GM18873 (cell line): ENCODE data around the gene SLC2A4.

Experiments
- ATAC-seq: cut with Tn5 transposase; IDR thresholded peaks from one replicate; pipeline ENCODE4 v1.9.1; 2021; ENCODE audit warnings: mild to moderate bottlenecking, moderate library complexity, moderate number of reproducible peaks; ENCODE audit not compliant: unreplicated experiment, low FRiP score

Gene SLC2A4

DNA sequence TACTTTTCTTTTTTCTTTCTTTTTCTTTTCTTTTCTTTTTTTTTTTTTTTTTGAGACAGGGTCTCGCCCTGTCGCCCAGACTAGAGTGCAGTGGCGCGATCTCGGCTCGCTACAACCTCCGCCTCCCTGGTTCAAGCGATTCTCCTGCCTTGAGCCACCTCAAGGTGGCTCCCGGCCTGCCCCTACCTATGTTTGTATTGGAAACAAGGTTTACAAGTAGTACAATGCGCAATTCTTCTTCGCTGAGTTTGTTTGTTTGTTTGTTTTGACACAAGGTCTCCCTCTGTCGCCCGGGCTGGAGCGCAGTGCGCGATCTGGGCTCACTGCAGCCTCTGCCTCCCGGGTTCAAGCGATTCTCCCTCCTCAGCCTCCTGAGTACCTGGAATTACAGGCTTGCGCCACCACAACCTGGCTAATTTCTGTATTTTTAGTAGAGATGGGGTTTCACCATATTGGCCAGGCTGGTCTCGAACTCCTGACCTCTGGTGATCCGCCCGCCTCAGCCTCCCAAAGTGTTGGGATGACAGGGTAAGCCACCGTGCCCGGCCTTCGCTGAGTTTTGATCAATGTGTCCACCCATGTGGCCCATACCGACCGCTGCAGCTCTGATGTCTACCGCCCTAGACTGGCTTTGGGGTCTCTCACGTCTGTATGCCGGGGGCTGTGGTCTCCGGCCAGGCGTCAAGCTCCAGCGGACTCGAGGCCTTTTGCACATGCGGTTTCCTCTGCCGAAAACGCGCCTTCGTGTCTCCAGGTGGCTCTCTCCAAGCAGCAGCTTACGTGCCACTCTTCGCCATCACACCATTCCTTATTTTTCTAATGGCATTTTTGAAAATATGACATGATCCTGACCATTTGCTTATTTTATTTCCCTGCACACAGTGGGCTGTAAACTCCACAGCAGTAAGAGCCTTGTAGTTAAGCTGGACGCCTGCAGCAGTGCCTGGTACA lies 14.0 kb downstream of the SLC2A4 start:
- no peak for ATAC-seq

DNA sequence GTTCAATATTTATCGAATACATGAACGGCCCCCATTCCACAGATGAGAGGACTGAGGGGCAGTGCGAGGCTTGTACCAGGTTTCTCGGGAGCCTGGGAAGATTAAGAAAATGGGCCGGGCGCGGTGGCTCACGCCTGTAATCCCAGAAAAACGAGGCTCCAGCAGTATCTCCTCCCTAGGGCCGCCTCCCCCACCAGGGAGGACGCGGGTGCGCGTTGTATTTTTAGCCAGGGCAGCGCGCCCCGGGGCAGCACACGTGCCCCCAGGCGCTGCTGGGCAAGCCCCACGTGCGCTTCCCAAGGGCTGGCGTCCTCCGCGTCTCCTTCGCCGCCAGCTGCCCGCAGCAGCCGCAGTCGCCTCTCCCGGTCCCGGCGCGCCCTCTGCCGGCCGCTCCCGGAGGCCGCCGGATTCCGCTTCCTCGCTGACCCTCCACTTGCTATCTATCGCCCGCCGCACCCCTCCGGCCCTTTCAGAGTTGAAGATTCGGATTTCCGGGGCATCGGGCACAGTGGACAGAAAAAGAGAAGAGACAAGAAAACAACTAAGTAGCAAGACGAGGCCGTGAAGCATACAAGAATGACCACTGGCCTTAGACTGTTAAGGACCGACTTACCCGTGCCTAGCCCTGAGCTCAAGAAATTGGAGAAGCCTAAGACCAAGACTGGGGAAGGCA lies 14.8 kb downstream of the SLC2A4 start:
- no peak for ATAC-seq

DNA sequence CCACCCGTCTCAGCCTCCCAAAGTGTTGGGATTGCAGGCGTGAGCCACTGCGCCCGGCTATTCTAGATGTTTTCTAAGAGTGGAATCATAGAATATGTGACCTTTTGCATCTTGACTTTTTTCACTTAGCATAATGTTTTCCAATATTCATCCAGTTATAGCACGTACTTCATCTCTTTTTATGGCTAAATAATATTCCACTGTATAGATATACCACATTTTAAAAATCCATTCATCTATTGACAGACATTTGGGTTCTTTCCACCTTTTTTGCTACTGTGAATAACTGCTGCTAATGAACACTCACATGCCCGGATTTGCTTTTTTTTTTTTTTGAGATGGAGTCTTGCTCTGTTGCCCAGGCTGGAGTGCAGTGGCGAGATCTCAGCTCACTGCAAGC lies 22.7 kb downstream of the SLC2A4 start:
- no peak for ATAC-seq

DNA sequence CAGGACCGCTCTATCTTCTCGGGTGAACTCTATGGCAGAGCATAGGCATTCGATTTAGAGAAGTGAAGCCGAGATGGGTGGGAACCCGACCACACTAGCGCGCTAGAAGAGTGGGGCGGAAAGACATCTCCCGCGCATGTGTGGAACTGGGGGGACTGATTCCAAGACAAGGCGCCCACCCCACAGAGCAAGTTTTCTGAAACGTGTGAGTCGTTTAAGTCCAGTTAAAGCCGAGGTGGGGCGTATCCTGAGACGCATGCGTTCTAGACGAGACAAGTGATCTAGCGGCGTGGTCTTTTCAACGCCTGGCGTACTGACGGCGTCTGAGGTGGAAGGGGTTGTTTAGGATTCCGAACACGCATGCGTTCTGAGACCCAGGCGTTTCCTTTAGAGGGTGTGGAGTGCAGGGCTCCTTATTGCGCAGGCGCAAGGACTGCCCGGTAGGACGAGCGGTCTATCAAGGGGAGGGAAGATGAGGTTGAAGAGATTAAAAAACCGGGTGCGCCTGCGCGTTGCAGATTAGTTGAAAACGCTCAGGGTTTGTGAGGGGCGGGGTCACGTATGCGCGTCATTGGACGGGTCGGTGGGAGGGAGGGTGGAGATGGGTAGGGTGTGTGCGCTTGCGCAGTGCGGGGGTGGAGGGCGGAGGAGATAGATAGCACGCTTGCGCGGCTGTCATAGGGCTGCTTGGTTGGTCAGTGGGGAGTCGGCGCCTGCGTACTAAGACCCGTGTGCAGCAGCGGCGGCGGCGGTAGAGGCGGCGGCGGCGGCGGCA lies 25.6 kb downstream of the SLC2A4 start, which contains the start of gene EIF5A:
Gene EIF5A (plus strand): TSS at position 718 of the 775 bp plus-strand sequence. CDS start 2,008 bp downstream, outside the sequence.
- ATAC-seq, result peak; percentile 61

DNA sequence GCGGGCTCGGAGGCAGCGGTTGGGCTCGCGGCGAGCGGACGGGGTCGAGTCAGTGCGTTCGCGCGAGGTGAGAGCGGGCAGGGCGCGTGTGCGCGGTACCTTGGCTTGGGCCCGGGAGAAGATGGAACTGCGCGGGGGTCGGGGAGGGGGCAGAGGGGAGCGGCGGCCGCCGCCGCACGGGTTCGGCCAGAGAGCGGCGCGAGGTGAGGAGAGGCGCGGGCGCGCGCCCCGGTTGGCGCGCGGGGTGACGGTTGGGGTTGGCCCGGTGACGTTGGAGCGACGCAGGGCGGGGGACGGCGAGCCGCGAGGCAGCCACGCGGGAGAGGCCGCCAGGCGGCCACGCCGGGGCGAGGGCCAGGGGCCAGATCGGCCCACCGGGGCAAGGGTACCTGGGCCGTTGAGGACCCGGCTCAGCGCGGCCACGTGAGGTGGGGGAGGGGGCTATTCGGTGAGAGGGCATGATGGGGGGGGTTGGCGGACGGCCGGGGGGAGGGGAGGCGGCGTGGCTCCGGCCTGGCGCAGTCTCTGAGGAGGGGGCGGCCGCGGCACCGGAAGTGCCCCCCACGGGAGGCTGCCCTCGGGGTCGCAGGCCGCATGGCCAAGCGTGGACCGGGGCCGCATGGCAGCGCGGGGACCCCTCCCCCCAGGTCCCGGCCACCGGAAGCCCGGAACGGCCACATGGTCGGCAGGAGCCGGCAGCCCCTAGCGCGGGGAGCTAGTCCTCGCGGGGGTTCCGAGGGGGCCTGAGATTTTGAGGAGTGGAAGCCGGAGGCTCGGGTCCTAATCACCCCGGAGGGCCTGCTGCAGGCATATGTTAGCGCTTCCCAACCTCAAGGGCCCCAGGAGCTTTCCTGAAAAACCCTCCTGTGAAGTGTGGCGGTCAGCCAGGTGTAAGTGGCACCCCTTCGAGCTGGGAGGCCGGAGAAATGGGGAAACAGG lies 26.4 kb downstream of the SLC2A4 start:
- no peak for ATAC-seq

DNA sequence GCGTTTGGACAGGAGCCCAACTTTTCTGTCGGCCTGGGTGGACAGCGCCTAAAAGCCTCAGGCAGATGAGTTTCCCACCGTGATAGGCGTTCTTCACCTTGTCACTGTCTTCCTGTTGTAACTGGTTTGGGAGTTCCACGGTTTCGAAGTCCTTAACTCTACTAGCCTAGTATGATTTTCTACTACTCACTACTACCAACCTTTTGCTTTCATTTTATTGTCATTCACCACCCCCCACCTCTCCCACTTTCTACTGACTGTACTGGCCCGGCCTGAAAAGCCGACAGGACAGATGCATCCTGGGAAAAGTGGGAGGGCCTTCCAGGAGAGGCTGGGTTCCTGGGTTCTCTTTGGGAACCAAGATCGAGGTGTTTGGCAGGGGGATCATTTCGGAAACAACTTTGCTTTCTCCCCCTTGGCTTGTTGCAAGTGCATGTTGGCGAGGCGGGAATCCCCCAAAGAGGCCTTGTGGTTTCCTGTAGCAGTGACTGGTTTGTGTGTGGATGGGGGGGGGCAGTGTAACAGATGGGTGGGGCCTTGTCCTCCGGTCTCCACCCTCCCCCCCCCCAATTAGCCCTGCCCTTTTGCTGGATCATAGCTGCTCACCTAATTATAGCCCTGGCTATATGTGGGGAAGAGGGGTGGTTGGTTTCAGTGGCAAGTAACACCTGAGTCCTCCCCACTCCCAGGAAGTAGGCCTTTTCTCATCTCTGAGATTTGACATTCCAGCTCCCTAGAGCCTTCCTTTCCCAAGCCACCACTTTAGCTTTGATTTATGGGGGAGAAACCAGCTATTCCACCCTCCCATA lies 27.3 kb downstream of the SLC2A4 start:
- no peak for ATAC-seq

DNA sequence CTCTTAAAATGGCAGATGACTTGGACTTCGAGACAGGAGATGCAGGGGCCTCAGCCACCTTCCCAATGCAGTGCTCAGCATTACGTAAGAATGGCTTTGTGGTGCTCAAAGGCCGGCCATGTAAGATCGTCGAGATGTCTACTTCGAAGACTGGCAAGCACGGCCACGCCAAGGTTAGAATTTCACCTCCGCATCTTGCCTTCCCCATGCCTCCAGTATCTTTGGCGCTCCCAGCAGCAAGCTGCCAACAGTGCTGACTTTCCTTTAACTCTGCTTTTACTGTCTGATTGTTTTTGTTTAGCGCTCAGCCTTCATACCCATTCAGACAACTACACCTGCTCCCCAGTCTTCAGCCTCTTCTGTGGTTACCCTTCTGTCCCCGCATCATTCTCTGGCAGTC lies 28.1 kb downstream of the SLC2A4 start:
- ATAC-seq, result no peak

DNA sequence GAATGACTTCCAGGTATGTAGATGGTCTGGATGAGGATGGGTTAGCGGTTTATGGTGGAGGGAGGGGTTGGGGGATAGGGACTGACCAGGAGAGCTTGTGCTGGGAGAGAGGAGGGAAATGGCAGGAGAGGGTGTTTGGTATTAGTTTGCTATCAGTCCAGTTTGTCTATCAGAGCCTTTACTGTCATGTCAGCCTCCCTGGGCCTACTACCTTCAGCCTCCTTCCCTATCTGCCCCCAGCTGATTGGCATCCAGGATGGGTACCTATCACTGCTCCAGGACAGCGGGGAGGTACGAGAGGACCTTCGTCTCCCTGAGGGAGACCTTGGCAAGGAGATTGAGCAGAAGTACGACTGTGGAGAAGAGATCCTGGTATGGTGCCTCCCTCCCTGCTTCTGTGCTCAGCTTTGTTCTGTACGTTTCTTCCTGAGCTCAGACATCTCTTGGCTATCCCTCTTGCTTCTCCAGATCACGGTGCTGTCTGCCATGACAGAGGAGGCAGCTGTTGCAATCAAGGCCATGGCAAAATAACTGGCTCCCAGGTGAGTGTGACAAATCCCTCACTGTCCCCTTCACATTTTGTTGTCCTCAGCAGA lies 29.7 kb downstream of the SLC2A4 start:
- no peak for ATAC-seq

DNA sequence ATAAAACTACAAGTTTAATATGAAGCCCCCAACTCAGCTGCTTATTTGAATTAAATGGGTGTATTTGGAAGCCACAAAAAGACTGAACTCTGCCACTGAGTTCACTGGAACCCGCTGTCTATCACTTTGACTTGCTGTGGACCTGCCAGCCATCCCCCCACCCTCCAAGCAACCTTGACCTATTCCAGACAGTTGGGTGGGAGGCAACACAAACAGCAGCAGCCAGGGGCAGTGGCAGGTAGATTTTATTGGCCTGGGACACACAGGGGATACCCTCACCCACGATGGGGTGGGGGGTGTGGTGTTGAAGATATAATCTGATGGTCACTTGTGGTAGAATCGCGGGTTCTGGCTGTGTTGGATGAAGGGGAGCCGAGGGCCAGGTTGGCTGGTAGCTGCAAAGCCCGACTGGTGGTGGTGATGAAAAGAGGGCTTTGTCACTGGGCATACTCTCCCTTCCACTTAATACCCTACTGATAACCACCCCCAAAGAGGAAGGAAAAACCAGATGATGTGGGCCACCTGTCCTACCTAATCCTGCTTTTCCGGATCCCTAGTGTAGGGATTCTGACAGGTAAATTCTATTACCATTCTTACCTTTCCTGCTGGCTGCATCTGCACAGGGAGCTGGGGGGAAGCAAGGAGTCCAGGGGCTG lies 31.0 kb downstream of the SLC2A4 start:
- no peak for ATAC-seq

DNA sequence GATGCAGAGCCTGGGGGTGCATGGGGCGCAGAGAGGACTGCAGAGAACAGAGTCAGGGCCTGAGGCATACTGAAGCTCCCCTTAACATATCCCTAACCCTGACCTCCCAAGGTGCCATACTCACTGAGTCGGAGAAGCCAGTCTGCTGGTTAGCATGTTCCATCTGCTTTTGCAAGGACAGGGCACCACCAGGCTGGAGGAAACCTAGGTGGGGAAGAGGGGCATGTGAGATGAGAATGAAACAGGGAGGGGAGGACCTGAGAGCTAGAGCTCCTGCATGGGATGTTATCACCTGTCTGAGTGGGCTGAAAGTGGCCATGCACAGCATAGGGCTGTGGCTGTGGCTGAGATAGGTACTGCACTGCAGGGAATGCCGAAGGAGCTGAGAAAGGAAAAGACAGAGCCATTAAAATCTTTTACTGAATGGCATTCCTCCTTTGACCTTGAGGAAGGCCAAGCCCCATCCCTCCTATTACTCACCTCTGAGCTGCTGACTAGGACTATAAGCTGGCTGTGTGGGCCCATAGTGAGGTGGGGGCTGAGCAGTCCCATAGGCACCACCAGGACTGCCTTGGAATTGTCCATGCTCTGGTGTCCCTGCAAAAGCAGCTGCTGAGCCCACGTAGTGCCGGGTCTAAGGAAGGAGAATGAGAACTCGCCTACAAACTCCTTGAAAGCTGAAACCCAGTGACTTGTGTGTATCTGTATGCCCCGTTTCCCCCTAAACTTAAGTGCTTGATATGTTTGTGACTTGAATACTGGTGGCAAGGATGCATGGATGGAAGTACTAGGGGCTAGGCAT lies 31.8 kb downstream of the SLC2A4 start:
- no peak for ATAC-seq

DNA sequence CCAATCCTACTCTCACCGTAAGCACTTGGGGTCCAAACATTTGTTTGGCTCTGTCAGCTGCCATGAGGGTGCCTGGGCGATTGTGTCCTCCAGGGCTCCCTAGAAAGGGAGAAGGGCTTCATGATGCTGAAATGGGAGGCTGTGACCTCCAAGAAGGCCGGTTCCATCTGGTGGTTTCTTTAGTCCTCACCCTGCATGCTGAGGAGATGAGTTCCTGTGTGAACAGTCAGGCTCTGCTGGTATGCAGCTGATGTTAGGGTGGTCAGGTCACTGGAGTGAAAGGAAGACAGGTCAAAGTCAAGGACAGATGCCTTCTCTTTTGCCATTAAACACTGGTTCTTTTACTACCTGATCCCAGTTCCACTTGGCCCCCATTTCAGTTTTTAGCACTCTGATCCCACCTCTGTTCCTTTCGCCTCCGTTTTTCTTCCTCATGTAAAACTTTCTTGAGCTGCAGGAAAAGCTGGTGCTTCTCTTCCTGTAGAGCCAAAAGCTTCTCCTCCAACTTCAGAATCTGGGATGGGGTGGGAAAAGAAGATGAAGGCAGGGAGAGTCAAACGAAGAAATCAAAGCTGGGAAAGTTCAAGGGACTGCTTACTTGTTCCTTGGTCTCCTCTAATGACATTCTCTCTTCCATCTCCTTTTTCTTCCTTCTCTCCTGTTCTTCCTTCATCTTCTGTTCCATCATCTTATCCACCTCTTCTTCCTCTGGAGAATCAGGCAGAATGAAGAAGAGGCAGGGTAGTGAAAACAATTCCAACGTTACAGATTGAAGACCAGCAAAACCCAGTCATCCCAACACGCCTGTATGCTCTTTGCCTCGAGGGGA lies 32.6 kb downstream of the SLC2A4 start:
- no peak for ATAC-seq

DNA sequence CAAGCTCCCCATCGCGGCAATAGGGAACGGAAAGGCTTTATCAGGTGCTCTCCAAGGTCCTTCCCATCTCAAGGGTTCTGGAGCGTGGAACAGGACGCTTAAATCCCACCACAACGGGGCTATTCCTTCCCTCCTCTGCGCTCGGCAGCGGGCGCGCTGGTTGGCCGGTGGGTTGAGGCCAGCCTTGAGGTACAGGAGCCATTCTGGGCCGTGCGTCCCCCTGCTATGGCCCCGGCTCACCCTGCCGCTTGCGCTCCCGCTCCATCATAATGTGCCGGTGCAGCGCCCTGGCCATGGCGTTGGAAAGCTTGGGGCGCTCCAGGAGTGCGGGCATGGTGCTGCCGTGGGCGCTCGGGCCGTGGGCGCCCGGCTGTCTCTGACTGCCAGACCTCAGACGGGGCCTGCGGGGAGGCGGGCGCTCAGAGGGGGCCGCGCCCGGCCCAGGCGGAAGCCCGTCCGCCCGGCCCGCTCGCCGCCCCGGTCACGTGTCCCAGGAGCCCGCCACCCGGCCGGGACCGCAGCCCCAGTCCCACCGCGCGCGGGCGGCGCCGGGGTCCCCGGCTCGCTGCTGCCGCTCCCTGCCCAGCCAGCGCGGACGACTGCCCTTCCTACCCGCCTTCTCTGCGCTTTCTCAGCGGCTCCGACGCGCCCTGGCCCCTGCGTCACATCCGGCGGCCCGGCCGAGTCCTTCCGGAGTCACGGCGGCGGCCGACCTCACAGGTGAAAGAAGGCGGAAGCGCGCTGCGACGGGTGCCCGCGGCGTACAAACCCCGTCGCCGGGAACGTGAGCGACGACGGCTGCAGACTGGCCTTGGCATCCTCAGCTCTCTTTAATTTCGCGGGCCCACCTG lies 33.4 kb downstream of the SLC2A4 start, which contains the start of gene GPS2:
Gene GPS2 (minus strand): TSS at position 642 of the 851 bp plus-strand sequence. CDS start 308 bp downstream, at position 334.
- peak; percentile 41 for ATAC-seq

DNA sequence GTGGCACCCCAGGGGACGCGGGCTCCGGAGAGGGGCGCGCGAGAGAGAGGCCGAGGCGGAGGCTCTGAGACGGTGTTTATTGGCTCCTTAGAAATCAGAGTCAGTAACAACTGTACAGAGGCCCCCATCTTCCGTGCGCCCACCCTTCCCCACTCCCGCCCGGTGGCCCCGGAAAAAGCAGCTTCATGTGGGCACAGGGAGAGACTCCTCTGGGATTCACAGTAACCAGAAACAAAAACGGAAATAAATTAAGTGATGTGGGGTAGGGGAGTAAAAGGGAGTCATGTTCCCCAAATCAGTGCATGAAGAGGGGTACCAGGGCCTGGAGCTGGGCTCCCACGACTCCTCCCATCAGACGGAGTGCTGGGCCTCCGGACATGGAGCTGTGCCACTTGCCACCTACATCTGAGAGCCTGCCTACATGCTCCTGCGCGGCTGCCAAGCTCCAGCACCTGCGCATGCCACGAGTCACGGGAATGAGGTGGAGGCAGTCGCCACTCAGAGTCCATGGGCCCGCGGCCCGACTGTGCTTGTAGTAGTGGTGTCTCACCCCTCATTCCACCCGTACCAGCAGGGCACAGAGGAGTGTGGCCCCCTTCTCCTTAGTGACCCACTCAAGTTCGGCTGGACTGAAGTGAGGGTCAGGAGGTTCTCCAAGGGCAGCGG lies 34.2 kb downstream of the SLC2A4 start:
- ATAC-seq, result peak; percentile 5

DNA sequence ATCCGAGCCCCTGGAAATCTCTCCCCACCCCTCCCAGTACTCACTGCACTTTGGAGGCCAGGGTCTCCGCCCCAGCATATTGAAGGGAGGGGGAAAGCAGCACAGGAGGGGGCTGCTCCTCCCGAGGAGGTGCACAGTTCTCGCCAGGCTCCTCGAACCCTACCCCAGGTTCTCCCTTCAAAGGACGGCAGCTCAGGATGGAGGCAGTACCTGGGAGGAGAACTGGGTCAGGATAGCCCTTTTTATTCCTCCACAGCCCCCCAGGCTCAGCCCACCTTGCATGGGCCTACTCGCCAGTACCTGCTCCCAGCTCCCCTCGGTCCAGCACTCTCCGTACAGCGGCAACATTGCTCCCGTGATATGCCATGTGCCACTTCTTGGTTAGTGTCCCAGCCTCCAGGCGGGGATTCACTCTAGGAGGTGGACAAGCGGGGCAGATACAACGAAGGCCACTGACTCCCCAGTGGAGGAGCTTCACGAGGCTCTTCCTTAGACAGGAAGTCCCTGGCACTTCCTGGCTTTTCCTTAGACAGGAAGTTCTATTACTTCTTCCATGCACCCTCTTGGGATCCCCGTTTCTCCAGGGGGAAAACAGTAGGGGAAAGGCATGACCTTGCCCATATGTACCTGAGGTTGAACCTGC lies 35.8 kb downstream of the SLC2A4 start:
- ATAC-seq, result no peak
